ENCODE data around the gene SAA1.

SAA1 gene

DNA sequence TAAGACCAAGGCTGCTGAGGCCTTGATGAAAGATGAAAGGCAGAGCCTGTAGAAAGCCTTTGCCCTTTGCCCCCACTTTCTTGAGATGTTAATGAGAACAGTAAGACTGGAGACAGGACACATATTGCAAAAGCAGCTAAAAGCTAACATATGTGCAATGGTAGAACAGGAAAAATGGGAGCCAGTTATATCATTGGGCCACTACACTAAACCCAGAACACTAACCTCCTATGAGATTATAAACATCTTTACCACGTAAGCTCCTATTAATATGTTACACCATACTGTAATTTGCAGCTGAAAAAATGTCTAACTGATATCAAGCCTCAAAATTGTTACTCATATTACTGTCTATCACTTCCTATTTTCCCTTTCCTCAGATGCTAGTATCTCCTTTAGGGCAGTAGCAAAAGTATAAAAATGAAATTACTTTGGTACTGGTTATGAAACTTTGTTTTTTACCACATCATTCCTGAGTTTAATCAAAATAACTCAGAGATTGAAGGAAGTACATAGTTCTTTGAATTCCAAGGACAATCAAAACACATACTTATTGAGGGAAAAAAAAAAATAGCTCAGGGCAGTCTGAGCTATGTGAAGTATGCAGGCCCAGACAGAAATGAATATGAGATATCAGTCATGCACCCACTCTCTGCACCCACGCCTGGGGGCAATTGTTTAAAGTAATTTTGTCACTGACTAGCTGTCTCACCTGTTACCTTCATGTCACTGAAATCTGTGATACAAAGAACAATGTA, 46.8 kb downstream of the SAA1 start:
- no peak for DNase-seq

DNA sequence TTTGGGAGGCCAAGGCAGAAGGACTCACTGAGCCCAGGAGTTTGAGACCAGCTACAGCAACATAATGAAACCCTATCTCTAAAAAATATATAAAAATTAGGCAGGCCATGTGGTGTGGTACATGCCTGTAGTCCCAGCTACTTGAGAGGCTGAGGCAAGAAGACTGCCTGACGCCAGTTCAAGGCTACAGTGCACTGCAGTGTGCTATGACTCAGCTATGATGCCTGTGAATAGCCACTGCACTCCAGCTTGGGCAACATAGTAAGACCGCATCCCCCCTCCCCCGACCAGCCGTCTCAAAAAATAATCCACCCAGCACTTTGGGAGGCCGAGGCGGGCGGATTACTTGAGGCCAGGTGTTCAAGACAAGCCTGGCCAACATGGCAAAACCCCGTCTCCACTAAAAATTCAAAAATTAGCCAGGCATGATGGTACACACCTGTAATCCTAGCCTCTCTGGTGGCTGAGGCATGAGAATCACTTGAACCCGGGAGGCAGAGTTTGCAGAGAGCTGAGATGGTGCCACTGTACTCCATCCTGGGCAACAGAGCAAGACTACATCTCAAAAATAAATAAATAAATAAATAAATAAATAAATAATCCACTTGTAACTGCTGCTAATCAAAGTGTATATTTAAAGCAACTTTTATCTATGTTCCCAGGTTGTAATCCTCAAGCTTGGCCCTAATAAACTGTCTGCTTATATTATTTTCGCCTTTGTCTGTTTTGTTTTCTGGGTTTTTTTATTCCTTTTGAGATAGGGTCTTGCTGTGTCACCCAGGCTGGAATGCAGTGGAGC, 48.1 kb downstream of the SAA1 start:
- DNase-seq = no peak

DNA sequence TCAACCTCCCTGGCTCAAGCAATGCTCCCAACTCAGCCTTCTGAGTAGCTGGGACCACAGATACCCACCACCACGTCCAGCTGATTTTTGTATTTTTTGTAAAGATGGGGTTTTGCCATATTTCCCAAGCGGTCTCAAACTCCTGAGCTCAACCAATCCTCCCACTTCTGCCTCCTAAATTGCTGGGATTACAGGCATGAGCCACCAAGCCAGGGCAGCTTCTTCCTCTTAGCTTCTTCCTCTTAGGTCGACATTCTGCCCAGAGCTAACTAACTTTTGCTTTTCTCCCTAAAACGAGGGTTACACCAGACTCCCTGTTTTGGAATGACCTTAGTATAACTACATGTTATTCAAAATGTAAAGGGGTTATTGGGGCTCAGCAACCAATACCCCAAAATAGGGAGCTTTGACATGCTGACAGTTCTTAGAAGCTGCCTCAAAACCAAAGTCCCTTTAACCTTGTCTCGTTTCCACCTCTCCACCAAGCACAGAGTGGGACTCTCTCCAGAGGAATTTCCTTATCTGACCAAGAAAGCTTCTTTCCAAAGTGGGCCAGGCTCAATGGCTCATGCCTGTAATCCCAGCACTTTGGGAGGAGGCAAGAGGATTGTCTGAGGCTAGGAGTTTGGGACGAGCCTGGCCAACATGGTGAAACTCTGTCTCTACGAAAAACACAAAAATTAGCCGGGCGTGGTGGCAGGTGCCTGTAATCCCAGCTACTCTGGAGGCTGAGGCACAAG, 48.9 kb downstream of the SAA1 start:
- no peak for DNase-seq

DNA sequence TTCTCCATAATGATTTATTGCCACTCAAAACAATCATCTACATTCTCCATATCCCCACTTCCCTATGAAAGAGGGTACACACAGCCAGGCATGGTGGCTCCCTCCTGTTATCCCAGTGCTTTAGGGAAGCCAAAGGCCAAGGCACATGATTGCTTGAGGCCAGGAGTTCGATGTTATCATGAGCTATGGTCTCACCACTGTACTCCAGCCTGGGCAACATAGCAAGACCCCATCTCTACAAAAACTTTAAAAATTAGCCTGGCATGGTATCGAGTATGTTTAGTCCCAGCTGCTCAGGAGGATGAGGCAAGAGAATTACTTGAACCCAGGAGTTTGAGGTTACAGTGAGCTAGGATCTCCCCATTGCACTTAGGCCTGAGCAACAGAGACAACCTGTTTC, 49.8 kb downstream of the SAA1 start:
- DNase-seq = no peak

DNA sequence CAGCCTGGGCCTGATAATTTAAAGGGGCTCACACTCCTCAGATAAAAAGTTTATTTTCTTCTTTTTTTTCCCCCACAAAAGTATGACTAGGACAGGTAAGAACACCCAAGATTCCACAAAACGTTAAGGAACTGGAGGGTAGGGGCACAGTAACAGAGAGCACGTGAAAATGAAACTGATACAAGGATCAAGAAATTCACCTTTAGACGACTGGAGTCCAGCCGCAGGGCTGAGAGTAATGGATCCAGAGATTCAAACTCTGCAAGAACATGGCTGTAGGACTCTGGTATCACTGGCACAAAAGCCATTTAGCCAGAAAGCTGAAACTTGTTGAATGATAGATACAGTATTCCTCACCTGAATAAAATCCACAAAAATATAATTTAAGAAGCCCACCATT, 51.5 kb downstream of the SAA1 start:
- DNase-seq = no peak

Data from activated naive CD4-positive, alpha-beta T cell treated with anti-CD3 and anti-CD28 coated beads, Interleukin-2, amount 50 U/mL, for 16 hours (primary cell).